ENCODE measurements around the gene DST. TPM values are rescaled to one million over a fixed set of nuclear protein-coding genes. Genes with fewer than 3 reads are reported as not detected.
A peak's percentile ranks its signal among the peaks of the same experiment; 100 is the strongest.

Gene DST
- total RNA-seq, 1 experiment from 2014 or later, result 230 TPM

GRCh38 chr6:56538851-56539250, 103.8 kb downstream of the DST start:
- DNase-seq (ENCODE audit: low read depth), result no peak

GRCh38 chr6:56537223-56537770, 105.4 kb downstream of the DST start:
- DNase-seq (ENCODE audit: low read depth), result no peak

- DNase-seq (ENCODE audit: low read depth), result no peak
Measured at GRCh38 chr6:56536536-56536935, 106.2 kb downstream of the DST start.

GRCh38 chr6:56535626-56536025, 107.1 kb downstream of the DST start:
- no peak for DNase-seq (ENCODE audit: low read depth)

- no peak for DNase-seq (ENCODE audit: low read depth)
Measured at GRCh38 chr6:56534680-56535419, 107.8 kb downstream of the DST start.

GRCh38 chr6:56532766-56533551, 109.7 kb downstream of the DST start:
- no peak for DNase-seq (ENCODE audit: low read depth)

GRCh38 chr6:56531839-56532595, 110.7 kb downstream of the DST start:
- DNase-seq (ENCODE audit: low read depth), result no peak

GRCh38 chr6:56529594-56530191, 113.0 kb downstream of the DST start:
- no peak for DNase-seq (ENCODE audit: low read depth)

GRCh38 chr6:56528412-56528841, 114.3 kb downstream of the DST start:
- peak; percentile 91 for DNase-seq (ENCODE audit: low read depth)

GRCh38 chr6:56527934-56528333, 114.8 kb downstream of the DST start:
- DNase-seq (ENCODE audit: low read depth), result no peak

- DNase-seq (ENCODE audit: low read depth), result no peak
Measured at GRCh38 chr6:56526860-56527544, 115.7 kb downstream of the DST start.

- no peak for DNase-seq (ENCODE audit: low read depth)
Measured at GRCh38 chr6:56525974-56526789, 116.5 kb downstream of the DST start.

- DNase-seq (ENCODE audit: low read depth), result peak; percentile 81
Measured at GRCh38 chr6:56524891-56525703, 117.6 kb downstream of the DST start.

- DNase-seq (ENCODE audit: low read depth), result no peak
Measured at GRCh38 chr6:56522495-56523270, 120.0 kb downstream of the DST start.

- DNase-seq (ENCODE audit: low read depth), result no peak
Measured at GRCh38 chr6:56521976-56522375, 120.7 kb downstream of the DST start.

- DNase-seq (ENCODE audit: low read depth), result no peak
Measured at GRCh38 chr6:56521454-56521853, 121.2 kb downstream of the DST start.

GRCh38 chr6:56520218-56520617, 122.5 kb downstream of the DST start:
- no peak for DNase-seq (ENCODE audit: low read depth)

All from LHCN-M2 (cell line).